SU-DHL-6 (cell line): ENCODE measurements around the gene KNDC1.

Source experiments
- H2AFZ ChIP-seq: fragments of 200-600 bp; sonication (generic); 2 replicates; pipeline ENCODE4 v1.6.1; 2014; ENCODE audit warnings: low read depth, mild to moderate bottlenecking, moderate library complexity, mixed read lengths, antibody characterized with exemption, low read length; ENCODE audit not compliant: severe bottlenecking
- H3F3A ChIP-seq: fragments of 200-600 bp; shearing (Covaris generic); 2 replicates; pipeline ENCODE4 v1.6.0; 2016; ENCODE audit warnings: antibody characterized with exemption, mild to moderate bottlenecking; ENCODE audit not compliant: insufficient read depth
- H3K27ac ChIP-seq: fragments of 200-600 bp; sonication (generic); 2 replicates; pipeline ENCODE4 v1.5.1; 2016; ENCODE audit warnings: low read depth, mild to moderate bottlenecking, low read length, moderate library complexity, mixed read lengths
- H3K27me3 ChIP-seq: fragments of 200-600 bp; sonication (generic), shearing (Covaris generic); 2 replicates; pipeline ENCODE4 v1.6.0; 2014; ENCODE audit warnings: mild to moderate bottlenecking, low read length
- H3K36me3 ChIP-seq: fragments of 200-600 bp; sonication (generic); 2 replicates; pipeline ENCODE4 v1.6.1; 2014; ENCODE audit warnings: mild to moderate bottlenecking, low read length, mixed read lengths
- H3K4me2 ChIP-seq: fragments of 300-600, 200-600 bp; shearing (Covaris generic), sonication (generic); 2 replicates; pipeline ENCODE4 v1.6.0; 2014; ENCODE audit warnings: low read length, low read depth, mild to moderate bottlenecking; ENCODE audit not compliant: poor library complexity, severe bottlenecking
- H3K4me3 ChIP-seq: fragments of 200-600 bp; sonication (generic); 2 replicates; pipeline ENCODE4 v1.5.1; 2014; ENCODE audit warnings: antibody characterized with exemption, low read length, mild to moderate bottlenecking, mixed read lengths; ENCODE audit not compliant: insufficient read depth, poor library complexity, severe bottlenecking
- H3K79me2 ChIP-seq: fragments of 200-600 bp; sonication (generic); 2 replicates; pipeline ENCODE4 v1.6.1; 2014; ENCODE audit warnings: mild to moderate bottlenecking, low read length, moderate library complexity; ENCODE audit not compliant: insufficient read depth
- H3K9ac ChIP-seq: fragments of 200-600 bp; sonication (generic); 2 replicates; pipeline ENCODE4 v1.7.0; 2014; ENCODE audit warnings: mild to moderate bottlenecking, low read length
- H3K9me2 ChIP-seq: fragments of 200-600 bp; sonication (generic); replicated peaks from 2 replicates; pipeline ENCODE4 v1.6.1; 2014; ENCODE audit warnings: low read length; ENCODE audit not compliant: insufficient read depth
- H3K9me3 ChIP-seq: fragments of 200-600 bp; sonication (generic); 2 replicates; pipeline ENCODE4 v1.6.1; 2014; ENCODE audit warnings: low read length, mixed read lengths; ENCODE audit not compliant: insufficient read depth
- H4K20me1 ChIP-seq: fragments of 200-600 bp; sonication (generic); 2 replicates; pipeline ENCODE4 v1.6.1; 2014; ENCODE audit warnings: low read depth, mild to moderate bottlenecking, antibody characterized with exemption, low read length, moderate library complexity, mixed read lengths
- EZH2phosphoT487 ChIP-seq: fragments of 200-600 bp; sonication (generic), shearing (Covaris generic); conservative IDR thresholded peaks from 2 replicates; pipeline ENCODE4 v1.6.1; 2018; ENCODE audit warnings: mild to moderate bottlenecking, antibody characterized with exemption, low read length, moderate library complexity, mixed read lengths
- TF ChIP-seq, protein P1 (sequence below): fragments of 200-600 bp; sonication (generic); IDR thresholded peaks from one replicate; pipeline ENCODE4 v1.5.1; 2017; ENCODE audit warnings: antibody characterized with exemption, mild to moderate bottlenecking, low read length, moderate library complexity; ENCODE audit not compliant: insufficient read depth, poor library complexity, severe bottlenecking

Gene KNDC1

DNA sequence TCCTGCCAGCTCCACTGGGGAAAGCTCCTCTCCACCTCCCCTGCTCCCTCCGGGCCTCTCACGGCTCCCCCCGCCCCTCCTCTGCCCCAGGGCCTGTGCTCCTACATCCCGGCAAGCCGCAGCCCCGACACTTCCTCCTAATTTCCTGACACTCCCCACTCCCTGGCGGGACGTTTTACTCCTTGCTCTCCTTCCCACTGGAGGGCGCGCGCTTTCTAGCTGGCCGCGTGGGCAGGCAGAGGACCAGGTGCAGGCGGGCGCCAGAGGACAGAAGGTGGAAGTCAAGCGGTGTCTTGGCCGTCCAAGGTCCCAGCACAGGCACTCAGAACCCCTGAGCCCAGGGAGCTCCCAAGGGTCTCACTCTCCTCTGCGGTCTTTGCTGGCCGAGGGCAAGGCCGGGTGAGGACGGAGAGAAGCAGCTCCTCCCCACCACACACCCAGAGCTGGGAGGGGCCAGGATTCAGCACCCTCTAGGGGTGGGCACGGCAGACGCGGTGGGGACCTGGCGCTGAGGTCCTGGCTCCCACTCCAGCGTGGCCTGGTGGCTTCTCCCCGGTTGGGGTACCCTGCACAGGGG lies 97.6 kb downstream of the KNDC1 start:
- Histone ChIP-seq H3K9me2 (no peaks in the 10 kb centered on the region), H3K4me2 (no peak overlapping the region), H3F3A (0 out of 2 replicates have a peak, but pooled peaks cover 5% of the 10 kb centered on the region), H2AFZ (no peak overlapping the region), H4K20me1 (no peaks in the 10 kb centered on the region), H3K36me3 (no peaks in the 10 kb centered on the region), H3K9me3 (no peaks in the 10 kb centered on the region), H3K79me2 (no peaks in the 10 kb centered on the region), H3K9ac (no peak overlapping the region), H3K27me3 (no peaks in the 10 kb centered on the region), H3K27ac (no peak overlapping the region), H3K4me3 (no peak overlapping the region)
- no peak for TF ChIP-seq EZH2phosphoT487
- TF ChIP-seq, protein P1, sequence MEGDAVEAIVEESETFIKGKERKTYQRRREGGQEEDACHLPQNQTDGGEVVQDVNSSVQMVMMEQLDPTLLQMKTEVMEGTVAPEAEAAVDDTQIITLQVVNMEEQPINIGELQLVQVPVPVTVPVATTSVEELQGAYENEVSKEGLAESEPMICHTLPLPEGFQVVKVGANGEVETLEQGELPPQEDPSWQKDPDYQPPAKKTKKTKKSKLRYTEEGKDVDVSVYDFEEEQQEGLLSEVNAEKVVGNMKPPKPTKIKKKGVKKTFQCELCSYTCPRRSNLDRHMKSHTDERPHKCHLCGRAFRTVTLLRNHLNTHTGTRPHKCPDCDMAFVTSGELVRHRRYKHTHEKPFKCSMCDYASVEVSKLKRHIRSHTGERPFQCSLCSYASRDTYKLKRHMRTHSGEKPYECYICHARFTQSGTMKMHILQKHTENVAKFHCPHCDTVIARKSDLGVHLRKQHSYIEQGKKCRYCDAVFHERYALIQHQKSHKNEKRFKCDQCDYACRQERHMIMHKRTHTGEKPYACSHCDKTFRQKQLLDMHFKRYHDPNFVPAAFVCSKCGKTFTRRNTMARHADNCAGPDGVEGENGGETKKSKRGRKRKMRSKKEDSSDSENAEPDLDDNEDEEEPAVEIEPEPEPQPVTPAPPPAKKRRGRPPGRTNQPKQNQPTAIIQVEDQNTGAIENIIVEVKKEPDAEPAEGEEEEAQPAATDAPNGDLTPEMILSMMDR = peak; percentile 12

DNA sequence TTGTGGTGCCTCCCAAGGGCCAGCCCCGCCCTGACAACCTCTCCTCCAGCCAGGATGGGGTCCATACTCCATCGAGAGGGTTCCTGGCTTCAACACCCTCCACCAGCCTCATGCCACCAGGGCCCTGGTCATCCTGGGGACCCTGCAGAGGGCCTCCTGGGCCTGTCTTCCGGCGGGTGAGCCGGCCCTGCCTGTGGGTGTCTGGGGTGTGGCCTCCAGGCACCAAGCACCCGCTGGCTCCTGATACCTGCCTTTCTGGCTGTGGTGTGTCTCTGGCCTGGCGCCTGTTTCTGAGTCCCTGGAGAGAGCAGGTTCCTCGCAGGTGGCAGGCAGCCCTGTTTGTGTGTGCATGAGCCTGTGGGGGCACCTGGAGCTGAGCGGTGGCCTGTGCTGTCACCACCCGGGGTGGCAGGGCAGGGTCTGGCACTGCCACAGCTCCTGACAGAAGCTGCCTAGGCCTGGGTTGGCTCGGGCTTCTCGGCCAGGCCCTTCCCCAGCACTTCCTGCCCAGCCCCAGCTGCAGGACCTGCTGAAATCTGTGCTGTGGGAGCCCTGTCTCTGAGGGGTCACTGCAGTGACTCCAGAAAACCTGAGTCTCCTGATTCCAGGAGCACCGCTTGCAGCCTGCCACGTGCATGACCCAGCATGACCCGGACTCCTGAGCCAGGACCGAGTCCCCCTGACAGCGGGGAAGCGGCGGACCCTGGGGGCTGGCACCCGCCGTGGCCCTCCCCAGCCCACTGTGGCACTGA lies 98.2 kb downstream of the KNDC1 start:
- no peaks in the 10 kb centered on the region for H3K9me2 ChIP-seq
- H4K20me1 ChIP-seq = no peaks in the 10 kb centered on the region
- no peaks in the 10 kb centered on the region for H3K79me2 ChIP-seq
- H3K27me3 ChIP-seq = no peaks in the 10 kb centered on the region
- H3K9ac ChIP-seq = no peak overlapping the region
- 0 out of 2 replicates have a peak, but pooled peaks cover 5% of the 10 kb centered on the region for H3F3A ChIP-seq
- no peak for TF ChIP-seq EZH2phosphoT487
- no peak overlapping the region for H3K27ac ChIP-seq
- no peak overlapping the region for H3K4me2 ChIP-seq
- no peaks in the 10 kb centered on the region for H3K9me3 ChIP-seq
- H3K4me3 ChIP-seq = no peak overlapping the region
- H3K36me3 ChIP-seq = no peaks in the 10 kb centered on the region
- H2AFZ ChIP-seq = no peak overlapping the region

DNA sequence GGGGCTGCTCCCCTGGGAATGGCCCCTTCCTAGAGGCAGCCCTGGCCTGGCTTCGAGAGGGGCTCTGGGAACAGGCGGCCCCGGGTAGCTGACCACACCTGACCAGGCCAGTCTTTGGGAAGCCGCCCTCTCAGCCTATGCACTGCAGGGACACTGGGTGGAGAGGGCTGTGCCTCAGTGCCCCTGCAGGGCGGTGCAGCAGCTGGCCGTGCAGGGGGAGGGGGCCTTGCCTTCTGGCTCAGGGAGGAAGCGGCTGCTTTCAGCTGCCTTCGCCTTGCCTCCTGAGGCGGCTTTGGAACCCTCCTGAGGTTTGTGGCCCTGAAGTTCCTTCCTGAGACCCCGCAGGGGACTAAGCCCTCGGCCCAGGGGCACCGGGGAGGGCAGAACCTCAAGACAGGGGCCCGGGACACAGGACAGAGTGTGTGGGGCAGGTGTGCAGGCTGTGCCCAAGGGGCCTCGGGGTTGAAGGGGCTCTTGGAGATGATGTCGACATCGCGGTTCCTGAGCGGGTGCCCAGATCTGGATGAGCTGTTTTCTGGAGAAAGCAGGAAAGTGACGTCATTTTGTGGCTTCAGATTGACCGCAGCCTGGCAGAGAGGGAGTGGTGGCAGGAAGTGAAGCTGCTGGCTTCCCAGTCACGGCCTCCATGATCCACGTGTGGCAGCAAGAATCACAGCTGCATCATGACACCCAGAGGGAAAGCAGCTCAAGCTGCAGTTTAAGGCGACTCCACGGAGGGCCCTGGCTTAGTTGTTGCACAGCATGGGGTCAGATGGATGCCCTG lies 99.0 kb downstream of the KNDC1 start:
- no peaks in the 10 kb centered on the region for H4K20me1 ChIP-seq
- H3K9me2 ChIP-seq = no peaks in the 10 kb centered on the region
- 0 out of 2 replicates have a peak, but pooled peaks cover 5% of the 10 kb centered on the region for H3F3A ChIP-seq
- H3K27ac ChIP-seq = no peak overlapping the region
- no peak overlapping the region for H3K4me2 ChIP-seq
- no peaks in the 10 kb centered on the region for H3K36me3 ChIP-seq
- no peaks in the 10 kb centered on the region for H3K79me2 ChIP-seq
- H3K27me3 ChIP-seq = no peaks in the 10 kb centered on the region
- H3K9ac ChIP-seq = no peak overlapping the region
- no peaks in the 10 kb centered on the region for H3K9me3 ChIP-seq
- no peak overlapping the region for H2AFZ ChIP-seq
- H3K4me3 ChIP-seq = no peak overlapping the region
- TF ChIP-seq, protein P1 = no peak
- TF ChIP-seq EZH2phosphoT487 = no peak
